ENCODE results near the gene LSM12.

DNA sequence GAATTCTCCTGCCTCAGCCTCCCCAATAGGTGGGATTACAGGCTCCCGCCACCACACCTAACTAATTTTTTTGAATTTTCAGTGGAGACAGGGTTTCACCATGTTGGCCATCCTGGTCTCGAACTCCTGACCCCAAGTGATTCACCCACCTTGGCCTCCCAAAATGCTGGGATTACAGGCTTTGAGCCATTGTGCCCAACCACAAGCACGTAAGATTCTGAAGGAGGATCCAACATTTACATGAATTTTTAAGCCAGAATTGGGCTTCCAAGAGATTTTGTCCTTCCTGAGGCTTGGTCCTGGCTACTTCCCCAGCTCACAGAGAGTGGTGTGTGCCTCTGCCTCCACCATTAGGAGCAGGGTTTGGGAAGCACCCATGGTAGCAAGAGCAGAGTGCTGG lies 15.2 kb upstream of the LSM12 start:
- TF ChIP-seq, protein P1, sequence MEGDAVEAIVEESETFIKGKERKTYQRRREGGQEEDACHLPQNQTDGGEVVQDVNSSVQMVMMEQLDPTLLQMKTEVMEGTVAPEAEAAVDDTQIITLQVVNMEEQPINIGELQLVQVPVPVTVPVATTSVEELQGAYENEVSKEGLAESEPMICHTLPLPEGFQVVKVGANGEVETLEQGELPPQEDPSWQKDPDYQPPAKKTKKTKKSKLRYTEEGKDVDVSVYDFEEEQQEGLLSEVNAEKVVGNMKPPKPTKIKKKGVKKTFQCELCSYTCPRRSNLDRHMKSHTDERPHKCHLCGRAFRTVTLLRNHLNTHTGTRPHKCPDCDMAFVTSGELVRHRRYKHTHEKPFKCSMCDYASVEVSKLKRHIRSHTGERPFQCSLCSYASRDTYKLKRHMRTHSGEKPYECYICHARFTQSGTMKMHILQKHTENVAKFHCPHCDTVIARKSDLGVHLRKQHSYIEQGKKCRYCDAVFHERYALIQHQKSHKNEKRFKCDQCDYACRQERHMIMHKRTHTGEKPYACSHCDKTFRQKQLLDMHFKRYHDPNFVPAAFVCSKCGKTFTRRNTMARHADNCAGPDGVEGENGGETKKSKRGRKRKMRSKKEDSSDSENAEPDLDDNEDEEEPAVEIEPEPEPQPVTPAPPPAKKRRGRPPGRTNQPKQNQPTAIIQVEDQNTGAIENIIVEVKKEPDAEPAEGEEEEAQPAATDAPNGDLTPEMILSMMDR (IDR thresholded peaks at IDR 0.05; ENCODE audit: low read length), result no peak
- no peak for TF ChIP-seq EZH2 (optimal IDR thresholded peaks at IDR 0.05; ENCODE audit: low read depth, low read length)
